Neural progenitor cell (in vitro differentiated cells): Measurements from ENCODE around the gene PRM1. TPM values are rescaled to one million over a fixed set of nuclear protein-coding genes. Genes with fewer than 3 reads are reported as not detected.
A peak's percentile ranks its signal among the peaks of the same experiment; 100 is the strongest.

Experiments used
- DNase-seq: peaks from one replicate; pipeline ENCODE4 v3.0.0-alpha.2; 2016; ENCODE audit warnings: low spot score
- H2AFZ ChIP-seq: fragments of 200-600 bp; sonication (generic); replicated peaks from 2 replicates; pipeline ENCODE4 v1.6.1; 2016; ENCODE audit warnings: antibody characterized with exemption
- H3F3A ChIP-seq: fragments of 200-600 bp; sonication (generic); 2 replicates; pipeline ENCODE4 v1.6.1; 2016; ENCODE audit warnings: antibody characterized with exemption, low read depth
- H3K27ac ChIP-seq: fragments of 200-600 bp; sonication (generic); 2 replicates; pipeline ENCODE4 v1.5.1; 2016; ENCODE audit warnings: mild to moderate bottlenecking
- H3K27me3 ChIP-seq: fragments of 200-600 bp; sonication (generic); 2 replicates; pipeline ENCODE4 v1.6.1; 2016; ENCODE audit warnings: mild to moderate bottlenecking, moderate library complexity
- H3K36me3 ChIP-seq: fragments of 200-600 bp; sonication (generic); 2 replicates; pipeline ENCODE4 v1.5.1; 2016
- H3K4me1 ChIP-seq: fragments of 200-600 bp; sonication (generic); 2 replicates; pipeline ENCODE4 v1.6.1; 2016; ENCODE audit warnings: mixed run types
- H3K4me2 ChIP-seq: fragments of 200-600 bp; sonication (generic); 2 replicates; pipeline ENCODE4 v1.6.1; 2016
- H3K4me3 ChIP-seq: fragments of 200-600 bp; sonication (generic); 2 replicates; pipeline ENCODE4 v1.5.1; 2016
- H3K79me2 ChIP-seq: fragments of 200-600 bp; sonication (generic); 2 replicates; pipeline ENCODE4 v1.6.1; 2016; ENCODE audit warnings: low read depth
- H3K9ac ChIP-seq: fragments of 200-600 bp; sonication (generic); 2 replicates; pipeline ENCODE4 v1.6.1; 2016
- H3K9me3 ChIP-seq: fragments of 200-600 bp; sonication (generic); 2 replicates; pipeline ENCODE4 v1.5.1; 2016; ENCODE audit warnings: low read depth
- H4K20me1 ChIP-seq: fragments of 200-600 bp; sonication (generic); 2 replicates; pipeline ENCODE4 v1.6.1; 2016; ENCODE audit warnings: low read depth
- H3K27ac Mint-ChIP-seq: 3 replicates; pipeline ENCODE4 v1.8.0; 2021; ENCODE audit warnings: mixed read lengths
- H3K27me3 Mint-ChIP-seq: 2 replicates; pipeline ENCODE4 v1.8.0; 2022; ENCODE audit warnings: low read depth, mild to moderate bottlenecking, inconsistent platforms, moderate library complexity, mixed read lengths; ENCODE audit not compliant: insufficient read depth
- H3K36me3 Mint-ChIP-seq: 3 replicates; pipeline ENCODE4 v1.8.0; 2021; ENCODE audit warnings: mixed read lengths
- H3K4me1 Mint-ChIP-seq: 3 replicates; pipeline ENCODE4 v1.8.0; 2021; ENCODE audit warnings: mixed read lengths
- H3K4me3 Mint-ChIP-seq: 3 replicates; pipeline ENCODE4 v1.8.0; 2021; ENCODE audit warnings: mild to moderate bottlenecking, moderate library complexity, mixed read lengths
- H3K9me3 Mint-ChIP-seq: 3 replicates; pipeline ENCODE4 v1.8.0; 2020; ENCODE audit warnings: mixed read lengths
- CTCF ChIP-seq: fragments of 200-600 bp; sonication (generic); IDR thresholded peaks from 2 replicates; pipeline ENCODE4 v1.5.1; 2017; ENCODE audit warnings: antibody characterized with exemption, mild to moderate bottlenecking
- EZH2 ChIP-seq: fragments of 200-600 bp; sonication (generic); IDR thresholded peaks from 2 replicates; pipeline ENCODE4 v1.6.1; 2017; ENCODE audit warnings: antibody characterized with exemption, mild to moderate bottlenecking, moderate library complexity
- EZH2phosphoT487 ChIP-seq: fragments of 200-600 bp; sonication (generic); IDR thresholded peaks from 2 replicates; pipeline ENCODE4 v1.6.1; 2017; ENCODE audit warnings: antibody characterized with exemption
- total RNA-seq: library from RNA; depleted of rRNA; stranded (reverse); fragments of >200 nt; gene quantifications from 2 replicates; pipeline ENCODE4 v1.2.3, GENCODE V29; 2015; ENCODE audit warnings: low replicate concordance

The PRM1 gene
- total RNA-seq, 1 donor from 2014 or later = not detected

- peak overlapping the region; percentile 13 for H3K27ac Mint-ChIP-seq
These were observed 31.7 kb downstream of the PRM1 start for GRCh38 chr16:11249233-11250061.

GRCh38 chr16:11248133-11248532 lies 33.0 kb downstream of the PRM1 start:
- H3K4me2 ChIP-seq = no peak overlapping the region
- no peak overlapping the region for H3K4me3 ChIP-seq
- H3K9me3 ChIP-seq = no peaks in the 10 kb centered on the region
- H3K4me1 ChIP-seq = no peaks in the 10 kb centered on the region
- H3F3A ChIP-seq = no peaks in the 10 kb centered on the region
- H3K9me3 Mint-ChIP-seq = no peaks in the 10 kb centered on the region
- no peaks in the 10 kb centered on the region for H3K36me3 ChIP-seq
- no peak overlapping the region for H3K4me3 Mint-ChIP-seq
- H4K20me1 ChIP-seq = no peaks in the 10 kb centered on the region
- peaks cover 2% of the 10 kb centered on the region for H3K27me3 Mint-ChIP-seq
- no peaks in the 10 kb centered on the region for H3K79me2 ChIP-seq
- no peak for DNase-seq
- no peak overlapping the region for H3K9ac ChIP-seq
- no peak overlapping the region for H3K27ac Mint-ChIP-seq
- TF ChIP-seq EZH2phosphoT487 = no peak
- TF ChIP-seq CTCF = no peak
- no peak for TF ChIP-seq EZH2
- peaks cover 2% of the 10 kb centered on the region for H3K4me1 Mint-ChIP-seq
- no peak overlapping the region for H2AFZ ChIP-seq
- no peaks in the 10 kb centered on the region for H3K36me3 Mint-ChIP-seq
- H3K27me3 ChIP-seq = no peaks in the 10 kb centered on the region
- no peak overlapping the region for H3K27ac ChIP-seq

More at GRCh38 chr16:11249233-11250061, 31.7 kb downstream of the PRM1 start:
- Mint-ChIP-seq H3K9me3 (no peaks in the 10 kb centered on the region), H3K36me3 (no peaks in the 10 kb centered on the region), H3K4me3 (no peak overlapping the region), H3K4me1 (peaks cover 5% of the 10 kb centered on the region), H3K27me3 (peaks cover 8% of the 10 kb centered on the region)
- DNase-seq = no peak
- no peak overlapping the region for H3K4me2 ChIP-seq
- no peaks in the 10 kb centered on the region for H3K79me2 ChIP-seq
- no peak overlapping the region for H3K4me3 ChIP-seq
- no peak overlapping the region for H3K27ac ChIP-seq
- H3K36me3 ChIP-seq = no peaks in the 10 kb centered on the region
- TF ChIP-seq EZH2phosphoT487 = no peak
- TF ChIP-seq CTCF = no peak
- no peak for TF ChIP-seq EZH2
- no peak overlapping the region for H3K9ac ChIP-seq
- H2AFZ ChIP-seq = no peak overlapping the region
- H3K9me3 ChIP-seq = no peaks in the 10 kb centered on the region
- H3K4me1 ChIP-seq = peaks cover under 1% of the 10 kb centered on the region
- H3F3A ChIP-seq = no peaks in the 10 kb centered on the region
- peaks cover 11% of the 10 kb centered on the region for H3K27me3 ChIP-seq
- H4K20me1 ChIP-seq = peaks cover 11% of the 10 kb centered on the region

- H3K27ac Mint-ChIP-seq = no peak overlapping the region
- no peak overlapping the region for H3K9ac ChIP-seq
- H3K4me3 Mint-ChIP-seq = no peak overlapping the region
- no peak overlapping the region for H3K4me2 ChIP-seq
- no peaks in the 10 kb centered on the region for H3K36me3 Mint-ChIP-seq
- H3K4me3 ChIP-seq = no peak overlapping the region
- H3K36me3 ChIP-seq = no peaks in the 10 kb centered on the region
- H3K9me3 Mint-ChIP-seq = no peaks in the 10 kb centered on the region
- no peaks in the 10 kb centered on the region for H3K9me3 ChIP-seq
- no peaks in the 10 kb centered on the region for H3K4me1 ChIP-seq
- H2AFZ ChIP-seq = no peak overlapping the region
- DNase-seq = no peak
- no peak overlapping the region for H3K27ac ChIP-seq
- H4K20me1 ChIP-seq = no peaks in the 10 kb centered on the region
- no peaks in the 10 kb centered on the region for H3K4me1 Mint-ChIP-seq
- TF ChIP-seq EZH2phosphoT487 = no peak
- no peak for TF ChIP-seq EZH2
- no peak for TF ChIP-seq CTCF
- no peaks in the 10 kb centered on the region for H3K27me3 ChIP-seq
- H3K27me3 Mint-ChIP-seq = peaks cover 2% of the 10 kb centered on the region
- H3K79me2 ChIP-seq = no peaks in the 10 kb centered on the region
- H3F3A ChIP-seq = no peaks in the 10 kb centered on the region
These were observed 35.1 kb downstream of the PRM1 start for GRCh38 chr16:11245988-11246387.
